NOMO-1 (cell line): ENCODE measurements around the gene OR6K6.

Source experiments
- DNase-seq, 2 experiments: peaks; one replicate each; lab custom pipeline; 2025; ENCODE audit not compliant: unreplicated experiment in 2 of 2; lab: John Stamatoyannopoulos, UW

The OR6K6 gene

GRCh38 chr1:158800526-158800925 is 46.0 kb downstream of the OR6K6 start:
- DNase-seq = peak in 1 of 2 experiments; percentile 38

GRCh38 chr1:158801396-158801795 is 46.9 kb downstream of the OR6K6 start:
- peak; percentile 26 to 73 for DNase-seq

- DNase-seq = no peak
Measured at GRCh38 chr1:158803678-158804077, 49.2 kb downstream of the OR6K6 start.
